Measurements from ENCODE around the gene COL19A1.

GRCh38 chr6:70136996-70137395 is 270.6 kb downstream of the COL19A1 start:
- TF ChIP-seq, protein P1, sequence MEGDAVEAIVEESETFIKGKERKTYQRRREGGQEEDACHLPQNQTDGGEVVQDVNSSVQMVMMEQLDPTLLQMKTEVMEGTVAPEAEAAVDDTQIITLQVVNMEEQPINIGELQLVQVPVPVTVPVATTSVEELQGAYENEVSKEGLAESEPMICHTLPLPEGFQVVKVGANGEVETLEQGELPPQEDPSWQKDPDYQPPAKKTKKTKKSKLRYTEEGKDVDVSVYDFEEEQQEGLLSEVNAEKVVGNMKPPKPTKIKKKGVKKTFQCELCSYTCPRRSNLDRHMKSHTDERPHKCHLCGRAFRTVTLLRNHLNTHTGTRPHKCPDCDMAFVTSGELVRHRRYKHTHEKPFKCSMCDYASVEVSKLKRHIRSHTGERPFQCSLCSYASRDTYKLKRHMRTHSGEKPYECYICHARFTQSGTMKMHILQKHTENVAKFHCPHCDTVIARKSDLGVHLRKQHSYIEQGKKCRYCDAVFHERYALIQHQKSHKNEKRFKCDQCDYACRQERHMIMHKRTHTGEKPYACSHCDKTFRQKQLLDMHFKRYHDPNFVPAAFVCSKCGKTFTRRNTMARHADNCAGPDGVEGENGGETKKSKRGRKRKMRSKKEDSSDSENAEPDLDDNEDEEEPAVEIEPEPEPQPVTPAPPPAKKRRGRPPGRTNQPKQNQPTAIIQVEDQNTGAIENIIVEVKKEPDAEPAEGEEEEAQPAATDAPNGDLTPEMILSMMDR (conservative IDR thresholded peaks at IDR 0.05), result no peak
- TF ChIP-seq EZH2 (IDR thresholded peaks at IDR 0.05; ENCODE audit: low read depth), result no peak

All from PC-9 (cell line).